K562 (cell line): ENCODE results near the gene PLS1.

ENCODE experiments used
- BDP1 ChIP-seq: IDR thresholded peaks from 3 replicates; pipeline ENCODE4 v1.6.1; 2011; ENCODE audit not compliant: insufficient read length, insufficient read depth
- CBX3 ChIP-seq, 2 experiments: IDR thresholded peaks; 1 replicate in 1 of 2; 2 replicates in 1 of 2; pipeline ENCODE4 v1.6.1; 2012; ENCODE audit warnings: inconsistent platforms in 2 of 2, low read length in 2 of 2, borderline replicate concordance in 1 of 2, control low read depth in 1 of 2
- CEBPB ChIP-seq: fragments of 450-650 bp; IDR thresholded peaks from 2 replicates; pipeline ENCODE4 v1.6.1; 2016; ENCODE audit warnings: missing genetic modification characterization, missing compliant biosample characterization
- ETV6 ChIP-seq, 3 experiments: fragments of 150-350 bp in 1 of 3; sonication (generic) in 1 of 3; formaldehyde crosslinking in 1 of 3; IDR thresholded peaks; 2 replicates each; pipeline versions ENCODE4 v1.6.1 to v1.8.0; 2014 to 2022; ENCODE audit warnings: borderline replicate concordance in 2 of 3, low read depth in 2 of 3, antibody characterized with exemption in 1 of 3, low read length in 1 of 3, mild to moderate bottlenecking in 1 of 3, missing genetic modification reagents in 1 of 3
- FUS ChIP-seq: fragments of 200-400 bp; formaldehyde crosslinking; optimal IDR thresholded peaks from 2 replicates; pipeline ENCODE3; 2017; ENCODE audit warnings: low read depth, low read length
- RB1 ChIP-seq: fragments of 450-650 bp; IDR thresholded peaks from 2 replicates; pipeline ENCODE4 v1.6.1; 2017; ENCODE audit warnings: low read depth, mild to moderate bottlenecking
- TAF9B ChIP-seq: fragments of 450-650 bp; IDR thresholded peaks from 2 replicates; pipeline ENCODE4 v1.6.1; 2018; ENCODE audit warnings: mild to moderate bottlenecking; ENCODE audit not compliant: partially characterized antibody
- TOE1 ChIP-seq, 2 experiments: fragments of 450-650 bp in 1 of 2; sonication (generic) in 1 of 2; formaldehyde crosslinking in 1 of 2; IDR thresholded peaks; 2 replicates each; pipeline versions ENCODE4 v1.7.1 to v1.8.0; 2016 to 2022; ENCODE audit warnings: borderline replicate concordance in 2 of 2, mild to moderate bottlenecking in 2 of 2, antibody characterized with exemption in 1 of 2, inconsistent platforms in 1 of 2, low read depth in 1 of 2, missing genetic modification reagents in 1 of 2, moderate library complexity in 1 of 2
- YY1 ChIP-seq, 3 experiments: IDR thresholded peaks; 2 replicates each; pipeline ENCODE4 v1.6.1; 2011; ENCODE audit warnings: low read length in 2 of 3, mild to moderate bottlenecking in 2 of 3, moderate library complexity in 2 of 3, borderline replicate concordance in 1 of 3, control low read depth in 1 of 3, low read depth in 1 of 3; ENCODE audit not compliant: insufficient read depth in 3 of 3, insufficient replicate concordance in 2 of 3, control insufficient read depth in 1 of 3, insufficient read length in 1 of 3; ENCODE audit errors: extremely low read depth in 1 of 3
- ZKSCAN3 ChIP-seq: fragments of 250-450 bp; sonication (Bioruptor Pico); IDR thresholded peaks from 2 replicates; pipeline ENCODE4 v1.4.0; 2020
- ZNF785 ChIP-seq: fragments of 250-450 bp; sonication (Bioruptor Pico); IDR thresholded peaks from 2 replicates; pipeline ENCODE4 v1.4.0; 2020; ENCODE audit warnings: mild to moderate bottlenecking
- TF ChIP-seq, protein P1 (sequence below), 3 experiments: IDR thresholded peaks in 2 of 3; conservative IDR thresholded peaks in 1 of 3; 2 replicates each; pipeline ENCODE4 v1.5.1; 2011 to 2012; ENCODE audit warnings: low read length in 3 of 3, mild to moderate bottlenecking in 3 of 3, control low read depth in 2 of 3, improper control_type of control experiment in 1 of 3, inconsistent platforms in 1 of 3, low read depth in 1 of 3, mixed read lengths in 1 of 3, moderate library complexity in 1 of 3; ENCODE audit not compliant: insufficient read depth in 2 of 3
- TF ChIP-seq, protein P2 (sequence below), 2 experiments: fragments of 450-650 bp; conservative IDR thresholded peaks; 2 replicates each; pipeline ENCODE4 v1.6.1; 2017; ENCODE audit warnings: mild to moderate bottlenecking in 2 of 2, moderate library complexity in 2 of 2

DNA sequence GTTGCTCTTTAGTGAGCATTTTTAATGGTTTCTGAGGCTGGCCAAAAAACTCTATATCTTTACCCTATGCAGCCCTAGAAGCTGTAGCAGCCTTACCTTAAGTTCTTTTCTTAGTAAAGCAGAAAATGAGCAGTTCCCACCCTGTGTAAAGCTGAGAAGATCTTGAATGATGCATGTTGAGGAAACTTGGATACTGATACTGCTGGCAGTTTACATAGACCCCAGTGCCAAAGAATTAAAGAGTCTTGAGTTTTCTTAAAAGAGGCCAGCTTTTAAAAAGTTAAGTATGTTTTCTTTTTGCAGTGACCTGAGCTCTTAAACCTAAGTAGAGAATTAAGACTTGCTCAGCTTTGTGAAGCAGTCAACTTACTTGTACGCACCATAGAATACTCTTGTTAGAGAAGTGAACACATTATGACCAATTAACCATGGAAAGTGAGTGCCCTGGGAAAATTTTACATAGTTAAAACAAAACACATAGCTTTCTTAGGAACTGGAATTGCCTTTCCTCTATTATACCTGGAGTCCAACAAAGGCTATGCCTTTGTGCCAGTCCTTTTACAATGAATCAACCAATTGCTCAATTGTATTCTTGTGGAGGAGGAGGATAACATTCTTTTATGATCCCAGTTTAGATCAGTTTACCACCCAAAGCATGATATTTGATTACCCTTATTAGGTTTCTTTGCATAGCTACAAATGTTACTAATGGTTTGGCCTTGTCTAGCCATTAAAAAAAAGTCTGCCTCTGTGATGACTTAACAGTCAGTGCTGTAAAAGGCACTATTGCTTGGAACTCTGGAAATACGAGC, 28.4 kb downstream of the PLS1 start:
- TF ChIP-seq TAF9B (no peak), ETV6 (IDR thresholded peaks at IDR 0.05; ENCODE audit: borderline replicate concordance in 1 of 2, low read depth in 2 of 2, low read length in 1 of 2) (no peak), ETV6 (CRISPR knock-in tag; IDR thresholded peaks at IDR 0.05; ENCODE audit: borderline replicate concordance) (no peak), CBX3 (IDR thresholded peaks at IDR 0.05; ENCODE audit: borderline replicate concordance in 1 of 2, low read length in 2 of 2) (no peak), ZKSCAN3 (CRISPR knock-in tag) (no peak), RB1 (no peak), CEBPB (tag) (no peak), TOE1 (IDR thresholded peaks at IDR 0.05; ENCODE audit: borderline replicate concordance) (no peak), TOE1 (CRISPR knock-in tag; IDR thresholded peaks at IDR 0.05; ENCODE audit: borderline replicate concordance, low read depth) (no peak), FUS (no peak), ZNF785 (CRISPR knock-in tag) (no peak), BDP1 (no peak), YY1 (IDR thresholded peaks at IDR 0.05; ENCODE audit: borderline replicate concordance in 1 of 3, control insufficient read depth in 1 of 3, extremely low read depth in 1 of 3, insufficient read depth in 3 of 3, insufficient read length in 1 of 3, insufficient replicate concordance in 2 of 3, low read depth in 1 of 3, low read length in 2 of 3) (no peak)
- TF ChIP-seq, protein P1, sequence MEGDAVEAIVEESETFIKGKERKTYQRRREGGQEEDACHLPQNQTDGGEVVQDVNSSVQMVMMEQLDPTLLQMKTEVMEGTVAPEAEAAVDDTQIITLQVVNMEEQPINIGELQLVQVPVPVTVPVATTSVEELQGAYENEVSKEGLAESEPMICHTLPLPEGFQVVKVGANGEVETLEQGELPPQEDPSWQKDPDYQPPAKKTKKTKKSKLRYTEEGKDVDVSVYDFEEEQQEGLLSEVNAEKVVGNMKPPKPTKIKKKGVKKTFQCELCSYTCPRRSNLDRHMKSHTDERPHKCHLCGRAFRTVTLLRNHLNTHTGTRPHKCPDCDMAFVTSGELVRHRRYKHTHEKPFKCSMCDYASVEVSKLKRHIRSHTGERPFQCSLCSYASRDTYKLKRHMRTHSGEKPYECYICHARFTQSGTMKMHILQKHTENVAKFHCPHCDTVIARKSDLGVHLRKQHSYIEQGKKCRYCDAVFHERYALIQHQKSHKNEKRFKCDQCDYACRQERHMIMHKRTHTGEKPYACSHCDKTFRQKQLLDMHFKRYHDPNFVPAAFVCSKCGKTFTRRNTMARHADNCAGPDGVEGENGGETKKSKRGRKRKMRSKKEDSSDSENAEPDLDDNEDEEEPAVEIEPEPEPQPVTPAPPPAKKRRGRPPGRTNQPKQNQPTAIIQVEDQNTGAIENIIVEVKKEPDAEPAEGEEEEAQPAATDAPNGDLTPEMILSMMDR (IDR thresholded peaks at IDR 0.05 in 2 of 3, conservative IDR thresholded peaks at IDR 0.05 in 1 of 3; ENCODE audit: insufficient read depth in 2 of 3, low read depth in 1 of 3, low read length in 3 of 3), result no peak
- TF ChIP-seq, protein P2, sequence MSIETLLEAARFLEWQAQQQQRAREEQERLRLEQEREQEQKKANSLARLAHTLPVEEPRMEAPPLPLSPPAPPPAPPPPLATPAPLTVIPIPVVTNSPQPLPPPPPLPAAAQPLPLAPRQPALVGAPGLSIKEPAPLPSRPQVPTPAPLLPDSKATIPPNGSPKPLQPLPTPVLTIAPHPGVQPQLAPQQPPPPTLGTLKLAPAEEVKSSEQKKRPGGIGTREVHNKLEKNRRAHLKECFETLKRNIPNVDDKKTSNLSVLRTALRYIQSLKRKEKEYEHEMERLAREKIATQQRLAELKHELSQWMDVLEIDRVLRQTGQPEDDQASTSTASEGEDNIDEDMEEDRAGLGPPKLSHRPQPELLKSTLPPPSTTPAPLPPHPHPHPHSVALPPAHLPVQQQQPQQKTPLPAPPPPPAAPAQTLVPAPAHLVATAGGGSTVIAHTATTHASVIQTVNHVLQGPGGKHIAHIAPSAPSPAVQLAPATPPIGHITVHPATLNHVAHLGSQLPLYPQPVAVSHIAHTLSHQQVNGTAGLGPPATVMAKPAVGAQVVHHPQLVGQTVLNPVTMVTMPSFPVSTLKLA (conservative IDR thresholded peaks at IDR 0.05), result no peak
